Effector memory CD8-positive, alpha-beta T cell (primary cell): ENCODE results near the gene SF3A1.

Experiments used
- ATAC-seq: fragments of 150-1000 bp; cut with Tn5 transposase; replicated peaks from 2 replicates; pipeline ENCODE4 v1.10.0; 2021; ENCODE audit warnings: mild to moderate bottlenecking, moderate library complexity
- DNase-seq, 3 experiments: peaks; one replicate each; pipeline ENCODE4 v3.0.0; 2021
- H3K27ac Mint-ChIP-seq, 2 donors: one replicate each; pipeline ENCODE4 v1.8.0; 2022; ENCODE audit warnings: mild to moderate bottlenecking in 2 of 2, mixed read lengths in 2 of 2, moderate library complexity in 2 of 2
- H3K27me3 Mint-ChIP-seq, 2 donors: one replicate each; pipeline ENCODE4 v1.8.0; 2022; ENCODE audit warnings: mixed read lengths in 2 of 2
- H3K36me3 Mint-ChIP-seq: one replicate; pipeline ENCODE4 v1.8.0; 2022; ENCODE audit warnings: mild to moderate bottlenecking, moderate library complexity, mixed read lengths; ENCODE audit not compliant: insufficient read depth
- H3K4me1 Mint-ChIP-seq, 2 donors: one replicate each; pipeline ENCODE4 v1.8.0; 2022; ENCODE audit warnings: low read depth in 2 of 2, mixed read lengths in 2 of 2
- H3K4me3 Mint-ChIP-seq, 2 donors: one replicate each; pipeline ENCODE4 v1.8.0; 2022; ENCODE audit warnings: mild to moderate bottlenecking in 2 of 2, mixed read lengths in 2 of 2, moderate library complexity in 2 of 2
- H3K9me3 Mint-ChIP-seq, 2 donors: one replicate each; pipeline ENCODE4 v1.8.0; 2022; ENCODE audit warnings: mixed read lengths in 2 of 2

Gene SF3A1

DNA sequence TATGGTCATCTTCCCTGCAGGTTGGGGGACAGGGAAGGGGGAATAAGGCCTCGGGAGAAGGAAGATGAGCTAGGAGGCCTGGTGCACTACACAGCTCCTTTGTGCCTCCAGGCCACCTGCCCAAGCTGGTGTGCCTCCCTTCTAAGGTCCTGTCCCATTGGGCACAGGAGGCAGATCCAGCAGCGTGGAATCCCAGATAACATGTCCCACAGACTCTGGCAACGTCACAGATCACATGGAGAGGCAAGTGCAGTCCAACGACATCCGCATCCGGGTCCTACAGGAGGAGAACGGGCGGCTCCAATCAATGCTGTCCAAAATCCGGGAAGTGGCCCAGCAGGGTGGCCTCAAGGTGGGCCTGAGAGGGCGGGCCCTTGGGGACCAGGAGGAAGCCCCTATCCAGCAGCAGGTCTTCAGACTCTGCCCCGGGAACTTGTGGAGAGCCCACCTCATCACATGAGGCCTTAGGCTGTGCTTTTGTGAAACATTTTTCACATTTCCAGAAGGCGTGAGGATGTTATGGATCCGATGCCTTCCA, 18.7 kb upstream of the SF3A1 start:
- no peak for DNase-seq
- Mint-ChIP-seq H3K27me3 (no peaks in the 10 kb centered on the region), H3K27ac (no peak overlapping the region), H3K4me3 (no peak overlapping the region), H3K4me1 (peaks cover 0 to 3% of the 10 kb centered on the region in 2 donors), H3K9me3 (no peaks in the 10 kb centered on the region), H3K36me3 (peaks cover 5% of the 10 kb centered on the region)
- ATAC-seq = no peak

GRCh38 chr22:30373331-30374325, 16.9 kb upstream of the SF3A1 start:
- H3K9me3 Mint-ChIP-seq = no peaks in the 10 kb centered on the region
- peaks cover 5% of the 10 kb centered on the region for H3K36me3 Mint-ChIP-seq
- ATAC-seq (no peak), DNase-seq (no peak)
- H3K4me3 Mint-ChIP-seq = no peak overlapping the region
- peaks cover 0 to 2% of the 10 kb centered on the region in 2 donors for H3K4me1 Mint-ChIP-seq
- no peaks in the 10 kb centered on the region for H3K27me3 Mint-ChIP-seq
- H3K27ac Mint-ChIP-seq = no peak overlapping the region

DNA sequence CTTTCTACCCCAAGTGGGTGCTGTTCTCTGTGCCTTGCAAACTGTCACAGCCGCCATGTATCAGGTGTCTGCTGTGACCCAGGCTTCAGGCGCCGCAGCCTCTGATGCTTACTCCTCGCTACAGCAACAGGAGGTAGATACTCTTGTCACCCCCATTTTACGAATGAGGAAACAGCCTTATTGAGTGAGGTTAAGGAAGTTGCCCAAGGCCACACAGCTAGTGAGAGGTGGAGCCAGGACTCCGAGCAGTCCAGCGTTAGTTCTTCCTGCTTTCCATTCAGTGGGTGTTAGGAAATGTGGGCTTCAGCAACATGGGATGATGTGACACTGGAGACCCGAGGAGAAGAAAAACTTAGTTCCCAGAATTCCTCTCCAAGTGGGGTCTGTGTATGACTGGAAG, 16.2 kb upstream of the SF3A1 start:
- no peaks in the 10 kb centered on the region for H3K27me3 Mint-ChIP-seq

DNA sequence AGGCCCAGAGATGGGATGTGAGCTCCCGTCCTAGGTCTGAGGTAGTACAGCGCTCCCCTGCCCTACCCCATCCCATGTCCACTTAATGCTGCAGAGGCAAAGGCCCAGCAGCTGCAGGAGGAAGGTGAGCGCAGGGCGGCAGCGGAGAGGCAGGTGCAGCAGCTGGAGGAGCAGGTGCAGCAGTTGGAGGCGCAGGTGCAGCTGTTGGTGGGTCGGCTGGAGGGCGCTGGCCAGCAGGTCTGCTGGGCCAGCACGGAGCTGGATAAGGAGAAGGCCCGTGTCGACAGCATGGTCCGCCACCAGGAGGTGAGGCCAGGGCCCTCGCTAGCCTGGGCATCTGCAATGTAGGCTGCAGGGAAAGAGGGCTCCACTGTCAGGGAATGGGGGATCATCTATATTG, 15.3 kb upstream of the SF3A1 start:
- ATAC-seq (no peak), DNase-seq (no peak)
- Mint-ChIP-seq H3K4me1 (peaks cover 0 to 2% of the 10 kb centered on the region in 2 donors), H3K27me3 (no peaks in the 10 kb centered on the region), H3K27ac (no peak overlapping the region), H3K4me3 (no peak overlapping the region), H3K9me3 (no peaks in the 10 kb centered on the region), H3K36me3 (peaks cover 5% of the 10 kb centered on the region)

More for the DNA sequence above, 16.2 kb upstream of the SF3A1 start:
- Mint-ChIP-seq H3K27ac (no peak overlapping the region), H3K4me3 (no peak overlapping the region), H3K36me3 (peaks cover 5% of the 10 kb centered on the region), H3K4me1 (peaks cover 0 to 2% of the 10 kb centered on the region in 2 donors), H3K9me3 (no peaks in the 10 kb centered on the region)
- ATAC-seq (no peak), DNase-seq (no peak)

- H3K27ac Mint-ChIP-seq = no peak overlapping the region
- ATAC-seq (no peak), DNase-seq (no peak)
- peaks cover 5% of the 10 kb centered on the region for H3K36me3 Mint-ChIP-seq
- peaks cover 0 to 2% of the 10 kb centered on the region in 2 donors for H3K4me1 Mint-ChIP-seq
- no peak overlapping the region for H3K4me3 Mint-ChIP-seq
- no peaks in the 10 kb centered on the region for H3K9me3 Mint-ChIP-seq
- H3K27me3 Mint-ChIP-seq = no peaks in the 10 kb centered on the region
These were observed 14.6 kb upstream of the SF3A1 start for GRCh38 chr22:30371321-30371720.

GRCh38 chr22:30370641-30371230, 14.0 kb upstream of the SF3A1 start:
- no peak overlapping the region for H3K27ac Mint-ChIP-seq
- H3K9me3 Mint-ChIP-seq = no peaks in the 10 kb centered on the region
- DNase-seq = no peak
- no peak for ATAC-seq
- H3K27me3 Mint-ChIP-seq = no peaks in the 10 kb centered on the region
- H3K4me1 Mint-ChIP-seq = peaks cover 0 to 2% of the 10 kb centered on the region in 2 donors
- no peak overlapping the region for H3K4me3 Mint-ChIP-seq
- peaks cover 5% of the 10 kb centered on the region for H3K36me3 Mint-ChIP-seq

DNA sequence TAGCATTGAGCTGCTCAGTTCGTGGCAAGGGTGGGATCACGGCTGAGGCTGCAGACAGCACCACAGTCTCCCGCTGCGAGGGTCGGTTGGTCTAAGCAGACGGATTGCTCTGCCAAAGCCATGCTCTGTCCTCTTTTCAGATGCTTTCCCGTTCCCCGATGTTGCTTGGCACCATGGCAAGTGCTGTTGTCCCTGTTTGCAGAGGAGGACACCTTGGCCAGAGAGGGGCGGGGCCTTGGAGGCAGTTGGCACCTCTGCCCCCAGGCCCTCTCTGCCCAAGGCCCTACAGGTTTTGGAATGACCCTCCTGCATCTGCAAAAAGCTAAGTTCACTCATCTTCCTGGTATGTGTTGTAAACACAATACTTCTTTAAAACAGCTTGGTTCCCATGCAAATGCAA, 11.7 kb upstream of the SF3A1 start:
- ATAC-seq (no peak), DNase-seq (no peak)
- Mint-ChIP-seq H3K4me3 (no peak overlapping the region), H3K27ac (peak overlapping the region in 1 of 2 donors; percentile 30), H3K27me3 (no peaks in the 10 kb centered on the region), H3K36me3 (peaks cover 10% of the 10 kb centered on the region), H3K4me1 (no peaks in the 10 kb centered on the region), H3K9me3 (no peaks in the 10 kb centered on the region)

DNA sequence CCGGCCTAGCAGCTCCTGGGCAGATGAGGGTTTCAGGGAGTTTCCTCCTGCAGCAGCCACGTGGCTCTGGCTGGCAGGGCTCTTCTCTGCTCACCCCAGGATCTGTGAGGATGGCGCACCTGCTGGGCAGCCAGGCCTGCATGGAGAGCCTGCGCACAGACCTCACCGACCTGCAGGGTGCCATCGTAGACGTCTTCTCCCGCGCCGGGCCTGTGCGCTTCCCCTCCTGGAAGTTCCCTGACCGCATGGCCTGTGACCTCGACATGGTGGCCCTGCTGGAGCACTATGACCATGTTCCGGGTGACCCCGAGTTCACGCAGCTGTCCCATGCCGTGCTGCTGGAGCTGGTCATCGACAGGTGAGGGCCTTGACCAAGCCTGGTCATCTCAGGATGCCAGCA, 9.2 kb upstream of the SF3A1 start:
- DNase-seq (no peak), ATAC-seq (no peak)
- Mint-ChIP-seq H3K27ac (no peak overlapping the region), H3K4me3 (no peak overlapping the region), H3K27me3 (no peaks in the 10 kb centered on the region), H3K36me3 (peaks cover 12% of the 10 kb centered on the region), H3K9me3 (no peaks in the 10 kb centered on the region), H3K4me1 (peaks cover 0 to 4% of the 10 kb centered on the region in 2 donors)

DNA sequence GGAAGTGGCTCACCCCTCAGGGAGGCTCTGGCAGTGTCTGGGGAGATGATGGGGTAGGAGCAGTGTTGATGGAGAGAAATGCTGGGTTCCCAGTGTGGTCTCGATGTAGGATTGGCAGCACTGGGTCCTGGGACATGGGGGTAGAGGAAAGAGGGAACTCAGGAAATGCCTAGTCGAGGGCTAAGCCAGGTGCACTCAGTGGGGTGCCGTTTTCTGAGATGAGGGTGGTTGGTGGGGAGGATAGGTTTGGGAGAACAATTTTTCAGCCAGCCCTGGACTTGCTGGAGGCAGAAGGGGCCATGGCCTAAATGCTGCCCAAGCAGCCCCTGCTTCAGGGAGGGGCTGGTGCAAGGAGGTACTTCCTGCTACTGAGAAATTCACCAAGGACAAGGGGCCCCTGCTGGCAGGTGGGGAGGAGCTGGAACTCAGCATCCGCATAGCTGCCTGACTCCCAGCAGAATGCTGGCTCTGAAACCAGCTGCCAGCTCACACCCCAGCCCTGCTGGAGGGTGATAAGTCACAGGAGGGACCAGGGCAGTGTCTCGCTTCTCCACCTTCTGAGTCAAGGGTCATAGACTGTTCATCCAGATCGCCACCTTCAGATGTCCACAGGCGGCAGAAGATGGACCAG, 6.1 kb upstream of the SF3A1 start:
- no peaks in the 10 kb centered on the region for H3K9me3 Mint-ChIP-seq
- no peaks in the 10 kb centered on the region for H3K27me3 Mint-ChIP-seq
- ATAC-seq (no peak), DNase-seq (no peak)
- peaks cover 19% of the 10 kb centered on the region for H3K36me3 Mint-ChIP-seq
- H3K27ac Mint-ChIP-seq = no peak overlapping the region
- no peak overlapping the region for H3K4me3 Mint-ChIP-seq
- H3K4me1 Mint-ChIP-seq = peaks cover 4 to 9% of the 10 kb centered on the region in 2 donors

GRCh38 chr22:30361916-30362650, 5.4 kb upstream of the SF3A1 start:
- Mint-ChIP-seq H3K4me1 (peaks cover 7 to 13% of the 10 kb centered on the region in 2 donors), H3K27ac (no peak overlapping the region), H3K27me3 (no peaks in the 10 kb centered on the region), H3K36me3 (peaks cover 24% of the 10 kb centered on the region), H3K9me3 (no peaks in the 10 kb centered on the region), H3K4me3 (no peak overlapping the region)
- DNase-seq (no peak), ATAC-seq (no peak)

DNA sequence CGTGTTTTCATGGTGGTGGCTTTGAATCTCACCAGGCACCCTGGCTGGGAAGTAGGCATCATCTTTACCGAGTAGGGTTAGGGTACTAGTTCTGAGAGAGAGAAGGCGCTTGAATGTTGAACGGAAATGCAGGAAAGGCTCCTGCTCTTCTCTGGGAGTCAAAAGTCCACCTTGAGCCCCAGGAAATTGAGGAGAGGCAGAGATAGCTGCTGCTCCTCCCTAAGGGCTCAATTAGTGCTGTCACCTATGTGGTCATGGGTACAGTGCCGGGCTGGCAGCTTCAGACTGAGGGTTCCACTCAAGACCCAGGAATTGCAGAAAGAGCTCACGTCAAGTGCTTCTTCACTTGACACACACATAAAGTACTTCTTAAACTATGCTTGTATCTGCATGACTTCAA, 1.8 kb upstream of the SF3A1 start:
- peaks cover 33 to 42% of the 10 kb centered on the region in 2 donors for H3K4me1 Mint-ChIP-seq
- H3K9me3 Mint-ChIP-seq = no peaks in the 10 kb centered on the region
- no peaks in the 10 kb centered on the region for H3K27me3 Mint-ChIP-seq
- DNase-seq (no peak), ATAC-seq (no peak)
- peaks cover 44% of the 10 kb centered on the region for H3K36me3 Mint-ChIP-seq
- no peak overlapping the region for H3K27ac Mint-ChIP-seq
- H3K4me3 Mint-ChIP-seq = peak overlapping the region in 1 of 2 donors; percentile 12

- H3K4me3 Mint-ChIP-seq = peak overlapping the region; percentile 91 to 94
- ATAC-seq = no peak
- no peak for DNase-seq
- H3K9me3 Mint-ChIP-seq = no peaks in the 10 kb centered on the region
- H3K36me3 Mint-ChIP-seq = peaks cover 44% of the 10 kb centered on the region
- H3K4me1 Mint-ChIP-seq = peaks cover 35 to 49% of the 10 kb centered on the region in 2 donors
- H3K27me3 Mint-ChIP-seq = no peaks in the 10 kb centered on the region
- H3K27ac Mint-ChIP-seq = peak overlapping the region; percentile 97
These were observed 1.0 kb upstream of the SF3A1 start for GRCh38 chr22:30357650-30358215.

DNA sequence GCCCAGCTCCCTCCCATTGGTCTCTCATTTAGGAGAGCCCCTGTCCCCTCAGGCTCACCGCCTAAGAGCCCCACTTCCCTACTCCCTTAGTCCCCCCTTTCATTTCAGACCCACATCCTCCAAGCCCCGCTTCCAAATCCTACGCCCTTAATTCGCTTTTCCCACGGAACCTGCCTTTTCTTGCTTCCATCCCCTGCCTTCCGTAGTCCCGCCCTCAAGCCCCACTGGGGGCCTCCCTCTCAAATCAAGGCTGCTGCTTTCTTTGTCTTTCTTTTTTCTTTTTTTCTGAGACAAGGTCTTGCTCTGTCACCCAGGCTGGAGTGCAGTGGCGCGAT, 509 bp upstream of the SF3A1 start:
- no peaks in the 10 kb centered on the region for H3K9me3 Mint-ChIP-seq
- H3K4me1 Mint-ChIP-seq = peaks cover 38 to 51% of the 10 kb centered on the region in 2 donors
- ATAC-seq (peak; percentile 3), DNase-seq (no peak)
- H3K36me3 Mint-ChIP-seq = peaks cover 46% of the 10 kb centered on the region
- no peaks in the 10 kb centered on the region for H3K27me3 Mint-ChIP-seq
- H3K4me3 Mint-ChIP-seq = peak overlapping the region; percentile 91 to 94
- peak overlapping the region; percentile 97 for H3K27ac Mint-ChIP-seq
